Body of pancreas (tissue), 4 donors: ENCODE results near the gene IQCF2. TPM values are rescaled to one million over a fixed set of nuclear protein-coding genes. Genes with fewer than 3 reads are reported as not detected.
"Not testable (repeated sequence)": the region's sequence is repeated elsewhere in the genome, so short reads cannot be mapped to it uniquely, and the experiment has no call there.

ENCODE experiments used
- ATAC-seq: fragments of 150-250 bp; one replicate; pipeline ENCODE4 v1.9.1; 2016
- DNase-seq, 4 donors: peaks; one replicate each; pipeline ENCODE4 v3.0.0-alpha.2; 2019
- H3K27ac ChIP-seq, 4 donors: fragments of 200-600 bp; sonication (generic); 1 replicate in 3 of 4; 2 replicates in 1 of 4; pipeline versions ENCODE4 v1.5.1 to v1.6.1; 2016 to 2019; ENCODE audit warnings: mild to moderate bottlenecking in 1 of 4, mixed read lengths in 1 of 4, moderate library complexity in 1 of 4
- H3K27me3 ChIP-seq, 2 donors: fragments of 200-600 bp; sonication (generic); one replicate each; pipeline ENCODE4 v1.6.0; 2016; ENCODE audit warnings: mild to moderate bottlenecking in 1 of 2
- H3K36me3 ChIP-seq, 2 donors: fragments of 200-600 bp; sonication (generic); replicated peaks in 1 of 2; 2 replicates each; pipeline ENCODE4 v1.5.1; 2016; ENCODE audit warnings: low read depth in 2 of 2; ENCODE audit not compliant: insufficient read depth in 1 of 2
- H3K4me1 ChIP-seq: fragments of 200-600 bp; sonication (generic); one replicate; pipeline ENCODE4 v1.6.0; 2016
- H3K4me3 ChIP-seq, 2 donors: fragments of 200-600 bp; sonication (generic); 1 replicate in 1 of 2; 2 replicates in 1 of 2; pipeline ENCODE4 v1.5.1; 2016 to 2019
- H3K9me3 ChIP-seq, 3 donors: fragments of 200-600 bp; sonication (generic); 1 replicate in 2 of 3; 2 replicates in 1 of 3; pipeline ENCODE4 v1.5.1; 2016
- POLR2A ChIP-seq, 3 donors: fragments of 450-650 bp; IDR thresholded peaks; one replicate each; pipeline ENCODE4 v1.6.1; 2016; ENCODE audit warnings: antibody characterized with exemption in 3 of 3, mild to moderate bottlenecking in 2 of 3
- WGBS, 2 donors: methylation state at CpG; one replicate each; pipeline ENCODE4 v1.1.5; 2017; 5-methylcytosine and 5-hydroxymethylcytosine counted together
- intact Hi-C: fragments of 100-400 bp; cut with DNase I; formaldehyde crosslinking; loops from one replicate; pipeline ENCODE4 v1.15.1; 2023
- total RNA-seq, 2 donors: library from RNA; depleted of rRNA; stranded (reverse); fragments of >200 nt; gene quantifications; one replicate each; pipeline ENCODE4 v1.1.0, GENCODE V29; 2016
- TF ChIP-seq, protein P1 (sequence below), 7 experiments: fragments of 450-650 bp in 4 of 7; fragments of 200-600 bp in 3 of 7; sonication (generic) in 3 of 7; IDR thresholded peaks; one replicate each; pipeline ENCODE4 v1.5.1; 2016 to 2019; ENCODE audit warnings: antibody characterized with exemption in 7 of 7

Gene IQCF2
- total RNA-seq, 2 donors from 2014 or later, result not detected

DNA sequence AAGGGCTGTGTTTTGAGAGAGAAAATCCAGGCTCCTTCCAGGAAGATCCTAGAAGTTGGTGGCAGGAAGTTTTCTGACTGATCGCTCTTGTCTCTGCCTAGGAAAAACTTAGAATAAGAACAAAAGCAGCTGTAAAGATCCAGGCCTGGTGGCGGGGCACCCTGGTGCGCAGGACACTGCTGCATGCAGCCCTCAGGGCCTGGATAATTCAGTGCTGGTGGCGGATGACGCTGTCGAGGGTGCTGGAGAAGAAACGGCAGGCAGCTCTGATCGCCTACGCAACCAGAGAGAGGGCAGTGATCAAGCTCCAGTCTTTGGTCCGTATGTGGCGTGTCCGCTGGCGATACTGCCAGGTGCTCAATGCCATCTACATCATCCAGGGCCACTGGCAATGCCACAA is 1.5 kb downstream of the IQCF2 start:
- H3K27ac ChIP-seq, result no peak overlapping the region
- ATAC-seq (no peak), DNase-seq (no peak)
- intact Hi-C loops, result no loop called here
- 70 to 73% methylated on average over 11 to 13 of the region's 13 CpGs for WGBS, 2 donors
- no peaks in the 10 kb centered on the region for H3K27me3 ChIP-seq
- no peak overlapping the region for H3K4me3 ChIP-seq
- H3K36me3 ChIP-seq, result no peaks in the 10 kb centered on the region
- H3K4me1 ChIP-seq, result no peaks in the 10 kb centered on the region
- no peak for TF ChIP-seq POLR2A (IDR thresholded peaks at IDR 0.05)
- TF ChIP-seq, protein P1, sequence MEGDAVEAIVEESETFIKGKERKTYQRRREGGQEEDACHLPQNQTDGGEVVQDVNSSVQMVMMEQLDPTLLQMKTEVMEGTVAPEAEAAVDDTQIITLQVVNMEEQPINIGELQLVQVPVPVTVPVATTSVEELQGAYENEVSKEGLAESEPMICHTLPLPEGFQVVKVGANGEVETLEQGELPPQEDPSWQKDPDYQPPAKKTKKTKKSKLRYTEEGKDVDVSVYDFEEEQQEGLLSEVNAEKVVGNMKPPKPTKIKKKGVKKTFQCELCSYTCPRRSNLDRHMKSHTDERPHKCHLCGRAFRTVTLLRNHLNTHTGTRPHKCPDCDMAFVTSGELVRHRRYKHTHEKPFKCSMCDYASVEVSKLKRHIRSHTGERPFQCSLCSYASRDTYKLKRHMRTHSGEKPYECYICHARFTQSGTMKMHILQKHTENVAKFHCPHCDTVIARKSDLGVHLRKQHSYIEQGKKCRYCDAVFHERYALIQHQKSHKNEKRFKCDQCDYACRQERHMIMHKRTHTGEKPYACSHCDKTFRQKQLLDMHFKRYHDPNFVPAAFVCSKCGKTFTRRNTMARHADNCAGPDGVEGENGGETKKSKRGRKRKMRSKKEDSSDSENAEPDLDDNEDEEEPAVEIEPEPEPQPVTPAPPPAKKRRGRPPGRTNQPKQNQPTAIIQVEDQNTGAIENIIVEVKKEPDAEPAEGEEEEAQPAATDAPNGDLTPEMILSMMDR (IDR thresholded peaks at IDR 0.05), result no peak
- no peaks in the 10 kb centered on the region for H3K9me3 ChIP-seq

- H3K9me3 ChIP-seq, ATAC-seq, H3K27me3 ChIP-seq, intact Hi-C loops, H3K4me1 ChIP-seq, DNase-seq, H3K27ac ChIP-seq, H3K4me3 ChIP-seq, H3K36me3 ChIP-seq: not testable (repeated sequence)
- WGBS, 2 donors, result 75 to 83% methylated on average over 1 of the region's 1 CpG
Measured at GRCh38 chr3:51868896-51869295, 7.5 kb downstream of the IQCF2 start.

- TF ChIP-seq POLR2A (IDR thresholded peaks at IDR 0.05), result no peak
- TF ChIP-seq, protein P1 (IDR thresholded peaks at IDR 0.05), result no peak
- no peaks in the 10 kb centered on the region for H3K27me3 ChIP-seq
- 28 to 51% methylated on average over 2 of the region's 2 CpGs for WGBS, 2 donors
- ATAC-seq (no peak), DNase-seq (no peak)
- no peaks in the 10 kb centered on the region for H3K9me3 ChIP-seq
- no peaks in the 10 kb centered on the region for H3K4me1 ChIP-seq
- H3K4me3 ChIP-seq, result no peak overlapping the region
- no peak overlapping the region for H3K27ac ChIP-seq
- intact Hi-C loops, result no loop called here
- no peaks in the 10 kb centered on the region for H3K36me3 ChIP-seq
Measured at GRCh38 chr3:51869304-51869703, 7.9 kb downstream of the IQCF2 start.

DNA sequence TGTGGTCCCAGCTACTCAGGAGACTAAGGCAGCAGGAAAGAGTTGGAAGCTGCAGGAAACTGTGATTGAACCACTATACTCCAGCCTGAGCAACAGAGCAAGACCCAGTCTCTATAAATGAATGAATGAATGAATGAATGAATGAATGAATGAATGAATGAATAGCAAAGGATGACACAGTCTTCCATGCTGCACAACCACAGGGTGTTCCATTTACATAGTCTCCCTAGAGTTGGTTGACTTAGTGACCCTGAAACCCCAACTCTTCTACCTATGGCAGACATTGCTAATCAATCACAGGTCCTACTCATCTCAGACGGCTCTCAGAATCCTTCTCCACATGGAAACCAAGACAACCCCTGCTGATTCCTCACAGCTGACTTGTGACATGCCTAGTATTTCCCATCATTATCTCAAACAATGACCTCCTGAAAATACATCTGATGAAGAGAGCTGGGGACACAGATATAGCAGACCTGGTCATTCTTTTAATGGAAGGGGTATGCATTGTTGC is 11.9 kb downstream of the IQCF2 start:
- ATAC-seq (no peak), DNase-seq (no peak)
- Histone ChIP-seq H3K9me3 (no peaks in the 10 kb centered on the region), H3K27ac (no peak overlapping the region), H3K36me3 (no peaks in the 10 kb centered on the region), H3K4me3 (no peak overlapping the region), H3K4me1 (no peaks in the 10 kb centered on the region), H3K27me3 (no peaks in the 10 kb centered on the region)
- 32 to 44% methylated on average over 1 of the region's 1 CpG for WGBS, 2 donors
- TF ChIP-seq, protein P1 (IDR thresholded peaks at IDR 0.05), result no peak
- TF ChIP-seq POLR2A (IDR thresholded peaks at IDR 0.05), result no peak
- intact Hi-C loops, result no loop called here

- DNase-seq (no peak), ATAC-seq (no peak)
- TF ChIP-seq, protein P1 (IDR thresholded peaks at IDR 0.05), result no peak
- TF ChIP-seq POLR2A (IDR thresholded peaks at IDR 0.05), result no peak
- intact Hi-C loops, result no loop called here
- no peaks in the 10 kb centered on the region for H3K36me3 ChIP-seq
- WGBS, 2 donors, result 81 to 95% methylated on average over 6 to 10 of the region's 10 CpGs
- no peak overlapping the region for H3K27ac ChIP-seq
- no peak overlapping the region for H3K4me3 ChIP-seq
- H3K9me3 ChIP-seq, result no peaks in the 10 kb centered on the region
- no peaks in the 10 kb centered on the region for H3K4me1 ChIP-seq
- H3K27me3 ChIP-seq, result no peaks in the 10 kb centered on the region
Measured at GRCh38 chr3:51873876-51874275, 12.5 kb downstream of the IQCF2 start.
